Measurements from ENCODE around the gene FBXL3.
"Not testable (repeated sequence)": the region's sequence is repeated elsewhere in the genome, so short reads cannot be mapped to it uniquely, and the experiment has no call there.

FBXL3 gene

GRCh38 chr13:77028202-77028601 lies 1.2 kb upstream of the FBXL3 start:
- in situ Hi-C loops (cut with MboI; ENCODE audit: low sequenced_read_pairs): no loop called here

GRCh38 chr13:77026255-77026860 lies 601 bp downstream of the FBXL3 start:
- in situ Hi-C loops (cut with MboI; ENCODE audit: low sequenced_read_pairs): no loop called here

- in situ Hi-C loops (cut with MboI; ENCODE audit: low sequenced_read_pairs): no loop called here
Measured at GRCh38 chr13:77022341-77022740, 4.6 kb downstream of the FBXL3 start.

GRCh38 chr13:77019756-77020155 lies 7.2 kb downstream of the FBXL3 start:
- in situ Hi-C loops (cut with MboI; ENCODE audit: low sequenced_read_pairs): no loop called here

- in situ Hi-C loops (cut with MboI; ENCODE audit: low sequenced_read_pairs): no loop called here
Measured at GRCh38 chr13:77016888-77017623, 9.9 kb downstream of the FBXL3 start.

GRCh38 chr13:77016251-77016812 lies 10.6 kb downstream of the FBXL3 start:
- in situ Hi-C loops (cut with MboI; ENCODE audit: low sequenced_read_pairs): no loop called here

- in situ Hi-C loops (cut with MboI; ENCODE audit: low sequenced_read_pairs): no loop called here
Measured at GRCh38 chr13:77014906-77015685, 11.9 kb downstream of the FBXL3 start.

GRCh38 chr13:77013853-77014542 lies 13.0 kb downstream of the FBXL3 start:
- in situ Hi-C loops (cut with MboI; ENCODE audit: low sequenced_read_pairs): no loop called here

GRCh38 chr13:77009719-77010118 lies 17.2 kb downstream of the FBXL3 start:
- in situ Hi-C loops (cut with MboI; ENCODE audit: low sequenced_read_pairs): not testable (repeated sequence)

- in situ Hi-C loops (cut with MboI; ENCODE audit: low sequenced_read_pairs): no loop called here
Measured at GRCh38 chr13:77009011-77009410, 17.9 kb downstream of the FBXL3 start.

GRCh38 chr13:77008337-77008736 lies 18.6 kb downstream of the FBXL3 start:
- in situ Hi-C loops (cut with MboI; ENCODE audit: low sequenced_read_pairs): not testable (repeated sequence)

- in situ Hi-C loops (cut with MboI; ENCODE audit: low sequenced_read_pairs): no loop called here
Measured at GRCh38 chr13:77002590-77003190, 24.3 kb downstream of the FBXL3 start.

- in situ Hi-C loops (cut with MboI; ENCODE audit: low sequenced_read_pairs): no loop called here
Measured at GRCh38 chr13:77001963-77002587, 24.9 kb downstream of the FBXL3 start.

- in situ Hi-C loops (cut with MboI; ENCODE audit: low sequenced_read_pairs): no loop called here
Measured at GRCh38 chr13:77001540-77001939, 25.4 kb downstream of the FBXL3 start.

- in situ Hi-C loops (cut with MboI; ENCODE audit: low sequenced_read_pairs): no loop called here
Measured at GRCh38 chr13:77000475-77000874, 26.5 kb downstream of the FBXL3 start.

- in situ Hi-C loops (cut with MboI; ENCODE audit: low sequenced_read_pairs): no loop called here
Measured at GRCh38 chr13:76994281-76994680, 32.7 kb downstream of the FBXL3 start.

- in situ Hi-C loops (cut with MboI; ENCODE audit: low sequenced_read_pairs): no loop called here
Measured at GRCh38 chr13:76993473-76993872, 33.5 kb downstream of the FBXL3 start.

- in situ Hi-C loops (cut with MboI; ENCODE audit: low sequenced_read_pairs): no loop called here
Measured at GRCh38 chr13:76993021-76993420, 33.9 kb downstream of the FBXL3 start.

GRCh38 chr13:76992548-76993001 lies 34.4 kb downstream of the FBXL3 start:
- in situ Hi-C loops (cut with MboI; ENCODE audit: low sequenced_read_pairs): no loop called here
